Kasumi-1 (cell line): Measurements from ENCODE around the gene ZNF565.
"Not testable (repeated sequence)": the region's sequence is repeated elsewhere in the genome, so short reads cannot be mapped to it uniquely, and the experiment has no call there.

Experiments used
- DNase-seq, 2 experiments: peaks; one replicate each; lab custom pipeline; 2025; lab: John Stamatoyannopoulos, UW

Gene ZNF565

DNA sequence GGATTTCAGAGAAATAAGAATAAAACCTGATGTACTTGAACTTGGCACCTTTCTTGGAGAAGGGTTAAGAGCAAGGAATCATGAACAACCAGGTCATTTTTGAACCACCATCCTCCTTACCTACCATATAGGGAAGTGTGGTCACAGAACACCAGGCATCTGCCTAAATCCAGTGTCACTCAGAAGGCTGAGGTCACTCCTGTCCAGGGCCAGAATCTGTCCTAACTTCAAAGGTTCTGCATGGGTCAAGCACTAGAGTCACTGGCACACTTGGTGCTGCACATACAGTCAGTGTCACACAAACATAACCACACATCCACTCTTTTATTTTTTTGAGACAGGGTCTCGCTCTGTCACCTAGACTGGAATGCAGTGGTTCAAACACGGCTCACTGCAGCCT lies 1.6 kb downstream of the ZNF565 start:
- no peak for DNase-seq

DNA sequence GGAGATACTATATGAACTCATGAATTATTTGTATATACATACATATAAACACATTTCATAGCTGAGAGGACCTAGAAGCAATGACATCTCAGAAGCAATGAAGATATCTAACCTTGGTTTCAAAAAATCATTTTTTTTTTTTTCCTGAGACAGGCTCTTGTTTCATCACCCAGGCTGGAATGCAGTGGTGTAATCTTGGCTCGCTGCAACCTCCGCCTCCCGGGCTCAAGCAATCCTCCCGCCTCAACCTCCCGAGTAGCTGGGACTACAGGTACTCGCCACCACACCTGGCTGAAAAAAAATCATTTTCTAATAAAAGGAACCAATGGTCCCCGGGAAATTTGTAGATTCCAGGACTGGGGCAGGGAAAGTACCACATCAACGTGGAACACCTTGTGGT lies 4.0 kb downstream of the ZNF565 start:
- DNase-seq: no peak

DNA sequence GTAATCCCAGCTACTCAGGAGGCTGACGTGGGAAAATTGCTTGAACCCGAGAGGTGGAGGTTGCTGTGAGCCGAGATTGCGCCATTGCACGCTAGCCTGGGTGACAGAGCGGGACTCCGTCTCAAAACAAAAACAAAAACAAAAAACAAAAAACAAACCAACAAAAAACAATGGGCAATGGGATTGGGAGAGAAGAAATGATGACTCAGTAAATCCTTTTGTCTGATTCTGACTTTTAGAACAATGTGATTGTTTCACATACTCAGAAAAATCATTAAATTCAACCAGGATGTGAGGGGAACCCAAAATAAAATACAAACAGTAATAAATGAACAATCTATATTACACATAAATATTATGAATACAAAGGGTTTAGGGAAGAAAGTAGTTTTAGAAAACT lies 5.1 kb downstream of the ZNF565 start:
- no peak for DNase-seq

DNA sequence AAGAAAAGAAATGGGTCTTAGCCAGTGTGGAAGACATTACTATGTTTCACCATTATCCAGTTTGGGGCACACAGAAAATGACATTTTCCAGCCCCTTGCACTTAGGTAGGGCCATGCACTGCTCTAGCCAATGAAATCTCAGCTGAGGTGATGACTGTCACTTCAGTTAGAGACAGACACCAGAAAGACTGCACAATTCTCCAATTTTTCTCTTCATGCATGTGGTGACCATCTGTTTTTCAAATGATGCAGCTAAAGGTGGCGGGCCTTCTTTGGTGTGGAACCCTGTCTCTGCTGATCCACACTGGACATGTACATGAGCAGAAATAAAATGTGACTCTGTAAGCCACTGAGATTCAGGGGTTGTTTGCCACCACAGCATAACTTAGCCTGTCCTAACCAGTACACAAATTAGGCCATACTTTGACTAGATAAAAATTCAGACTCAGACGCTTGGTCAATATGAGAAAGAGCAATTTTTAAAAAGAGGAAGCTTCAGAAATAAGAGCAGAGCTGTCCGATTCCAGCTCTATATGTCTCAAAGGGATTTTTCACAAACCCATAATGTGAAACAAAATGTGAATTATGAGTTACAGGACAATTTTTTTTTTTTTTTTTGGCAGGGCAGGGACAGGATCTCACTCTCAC lies 6.7 kb downstream of the ZNF565 start:
- DNase-seq: no peak

DNA sequence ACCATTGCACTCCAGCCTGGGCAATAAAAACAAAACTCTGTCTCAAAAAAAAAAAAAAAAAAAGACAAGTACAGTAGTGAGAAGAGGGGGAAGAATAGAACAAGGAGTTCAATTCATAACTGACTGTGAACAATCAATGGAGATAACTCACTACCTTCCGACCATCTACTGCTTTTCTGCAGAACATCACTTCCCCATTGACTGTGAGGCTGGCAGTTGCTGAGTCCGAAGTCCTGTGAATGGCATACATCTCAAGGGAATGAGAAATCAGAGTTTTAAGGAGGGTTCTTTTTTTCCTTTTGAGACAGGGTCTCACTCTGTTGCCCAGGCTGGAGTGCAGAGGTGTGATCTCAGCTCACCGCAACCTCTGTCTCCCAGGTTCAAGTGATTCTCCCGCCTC lies 11.2 kb downstream of the ZNF565 start:
- no peak for DNase-seq

DNA sequence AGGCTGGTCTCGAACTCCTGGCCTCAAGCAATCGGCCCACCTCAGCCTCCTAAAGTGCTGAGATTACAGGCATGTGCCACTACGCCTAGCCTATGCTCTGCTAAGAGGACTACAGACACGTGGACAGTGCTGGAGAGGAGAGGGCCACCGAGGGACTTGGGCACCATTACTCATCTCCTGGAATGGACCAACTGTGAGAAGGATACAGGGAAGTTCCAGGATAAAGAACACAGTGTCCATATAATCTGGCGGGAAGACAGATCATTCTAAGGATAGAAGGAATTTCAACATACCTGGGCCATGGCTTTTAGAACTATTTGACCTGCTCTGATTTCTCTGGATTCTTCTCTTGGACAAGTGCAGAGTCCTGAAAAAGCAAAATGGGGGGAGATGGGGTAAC lies 12.8 kb downstream of the ZNF565 start:
- DNase-seq: no peak

DNA sequence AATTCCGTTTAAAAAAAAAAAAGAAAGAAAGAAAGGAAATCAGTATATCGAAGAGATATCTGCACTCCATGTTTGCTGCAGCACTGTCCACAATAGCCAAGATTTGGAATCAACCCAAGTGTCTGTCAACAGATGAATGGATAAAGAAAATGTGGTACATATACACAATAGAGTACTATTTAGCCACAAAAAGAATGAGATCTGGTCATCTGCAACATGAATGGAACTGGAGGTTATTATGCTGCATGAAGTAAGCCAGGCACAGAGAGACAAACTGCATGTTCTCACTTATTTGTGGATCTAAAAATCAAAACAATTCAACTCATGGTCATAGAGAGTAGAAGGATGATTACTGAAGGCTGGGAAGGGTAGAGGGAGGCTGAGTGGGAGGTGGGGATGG lies 16.3 kb downstream of the ZNF565 start:
- no peak for DNase-seq

DNA sequence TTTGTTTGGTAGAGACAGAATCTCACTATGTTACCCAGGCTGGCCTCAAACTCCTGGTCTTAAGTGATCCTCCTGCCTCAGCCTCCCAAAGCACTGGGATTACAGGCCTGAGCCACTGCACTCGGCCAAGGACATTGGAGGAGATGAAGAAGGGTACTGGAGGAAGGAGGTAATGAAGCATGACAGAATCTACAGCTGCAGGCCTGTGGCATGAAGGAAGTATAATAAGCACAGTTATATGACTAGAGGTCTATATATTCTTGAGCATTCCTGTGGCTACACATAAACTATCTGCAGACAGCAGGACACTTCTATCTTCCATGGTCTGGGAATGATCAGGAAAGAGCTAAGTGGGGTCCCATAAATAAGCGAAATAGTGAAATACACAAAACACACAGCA lies 18.2 kb downstream of the ZNF565 start:
- no peak for DNase-seq

DNA sequence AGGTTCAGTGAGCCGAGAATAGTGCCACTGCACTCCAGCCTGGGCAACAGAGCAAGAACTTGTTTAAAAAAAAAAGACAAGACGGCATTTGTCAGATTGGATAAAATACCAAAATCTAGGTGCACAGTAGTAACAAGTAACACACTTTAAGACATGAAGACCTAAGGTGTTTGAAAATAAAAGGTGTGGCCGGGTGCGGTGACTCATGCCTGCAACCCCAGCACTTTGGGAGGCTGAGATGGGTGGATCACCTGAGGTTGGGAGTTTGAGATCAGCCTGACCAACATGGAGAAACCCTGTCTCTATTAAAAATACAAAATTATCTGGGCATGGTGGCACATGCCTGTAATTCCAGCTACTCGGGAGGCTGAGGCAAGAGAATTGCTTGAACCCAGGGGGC lies 27.7 kb downstream of the ZNF565 start:
- not testable (repeated sequence) for DNase-seq

DNA sequence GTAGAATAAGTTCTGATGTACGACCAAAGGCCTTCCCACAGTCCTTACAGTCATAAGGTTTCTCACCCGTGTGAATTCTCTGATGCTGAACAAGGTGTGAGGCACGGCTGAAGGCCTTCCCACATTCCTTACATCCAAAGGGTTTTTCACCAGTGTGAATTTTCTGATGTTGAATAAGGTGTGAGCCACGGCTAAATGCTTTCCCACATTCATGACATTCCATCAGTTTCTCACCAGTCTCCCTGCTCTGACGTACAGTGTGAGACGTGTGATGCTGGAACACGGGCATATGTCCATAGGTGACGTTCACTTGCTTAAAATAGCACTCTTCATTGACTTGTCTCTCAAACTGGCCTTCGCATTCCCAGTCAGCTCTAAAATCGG lies 31.2 kb downstream of the ZNF565 start:
- no peak for DNase-seq

DNA sequence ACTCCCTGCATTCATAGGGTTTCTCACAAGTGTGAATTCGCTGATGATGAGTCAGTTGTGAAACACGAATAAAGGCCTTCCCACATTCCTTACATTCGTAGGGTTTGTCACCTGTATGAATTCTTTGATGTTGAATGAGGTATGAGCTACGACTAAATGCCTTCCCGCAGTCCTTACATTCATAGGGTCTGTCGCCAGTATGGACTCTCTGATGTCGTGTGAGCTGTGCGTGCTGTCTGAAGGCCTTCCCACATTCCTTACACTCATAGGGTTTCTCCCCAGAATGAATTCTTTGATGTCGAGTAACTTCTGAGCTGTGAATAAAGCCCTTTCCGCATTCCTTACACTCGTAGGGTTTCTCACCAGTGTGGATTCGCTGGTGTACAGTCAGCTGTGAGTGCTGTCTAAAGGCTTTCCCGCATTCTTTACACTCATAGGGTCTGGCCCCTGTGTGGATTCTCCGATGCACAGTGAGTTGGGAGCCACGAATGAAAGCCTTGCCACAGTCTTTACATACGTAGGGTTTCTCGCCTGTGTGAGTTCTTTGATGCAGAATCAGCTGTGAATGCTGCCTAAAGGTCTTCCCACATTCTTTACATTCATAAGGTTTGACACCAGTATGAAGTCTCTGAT lies 31.7 kb downstream of the ZNF565 start:
- no peak for DNase-seq

DNA sequence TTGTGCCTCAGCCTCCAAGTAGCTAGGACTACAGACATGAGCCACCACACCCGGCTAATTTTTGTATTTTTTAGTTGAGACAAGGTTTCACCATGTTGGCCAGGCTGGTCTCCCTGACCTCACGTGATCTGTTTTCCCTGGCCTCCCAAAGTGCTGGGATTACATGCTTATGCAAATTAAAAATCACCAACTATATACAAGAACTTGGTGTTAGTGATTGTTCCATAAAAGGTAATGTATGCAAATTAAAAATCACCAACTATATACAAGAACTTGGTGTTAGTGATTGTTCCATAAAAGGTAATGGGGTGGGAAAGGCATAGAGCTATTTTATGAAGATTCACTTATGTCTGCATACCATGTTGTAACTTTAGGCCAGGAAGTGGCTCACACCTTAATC lies 35.4 kb downstream of the ZNF565 start:
- not testable (repeated sequence) for DNase-seq

DNA sequence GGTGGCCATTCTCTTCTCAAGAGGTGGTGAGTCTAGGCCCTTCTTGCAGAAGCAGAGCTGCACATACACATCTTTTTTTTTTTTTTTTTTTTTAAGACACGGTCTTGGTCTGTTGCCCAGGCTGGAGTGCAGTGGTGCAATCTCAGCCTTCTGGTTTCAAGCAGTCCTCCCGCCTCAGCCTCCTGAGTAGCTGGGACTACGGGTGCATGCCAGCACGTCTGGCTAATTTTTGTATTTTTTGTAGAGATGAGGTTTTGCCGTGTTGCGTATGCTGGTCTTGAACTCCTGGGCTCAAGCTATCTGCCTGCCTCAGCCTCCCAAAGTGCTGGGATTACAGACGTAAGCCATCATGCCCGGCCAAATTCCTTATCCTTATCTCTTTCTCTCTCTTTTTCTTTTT lies 40.6 kb downstream of the ZNF565 start:
- not testable (repeated sequence) for DNase-seq

DNA sequence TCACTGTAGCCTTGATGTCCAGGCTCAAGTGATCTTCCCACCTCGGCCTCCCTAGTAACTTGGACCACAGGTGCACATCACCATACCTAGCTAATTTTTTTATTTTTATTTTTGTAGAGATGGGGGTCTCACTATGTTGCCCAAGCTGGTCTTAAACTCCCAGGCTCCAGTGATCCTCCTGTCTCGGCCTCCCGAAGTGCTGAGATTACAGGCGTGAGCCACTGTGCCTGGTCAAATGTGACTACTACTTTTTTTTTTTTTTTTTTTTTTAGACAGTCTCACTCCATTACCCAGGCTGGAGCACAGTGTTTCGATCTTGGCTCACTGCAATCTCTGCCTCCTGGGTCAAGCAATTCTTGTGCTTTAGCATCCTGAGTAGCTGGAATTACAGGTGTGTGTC lies 41.6 kb downstream of the ZNF565 start:
- no peak for DNase-seq

DNA sequence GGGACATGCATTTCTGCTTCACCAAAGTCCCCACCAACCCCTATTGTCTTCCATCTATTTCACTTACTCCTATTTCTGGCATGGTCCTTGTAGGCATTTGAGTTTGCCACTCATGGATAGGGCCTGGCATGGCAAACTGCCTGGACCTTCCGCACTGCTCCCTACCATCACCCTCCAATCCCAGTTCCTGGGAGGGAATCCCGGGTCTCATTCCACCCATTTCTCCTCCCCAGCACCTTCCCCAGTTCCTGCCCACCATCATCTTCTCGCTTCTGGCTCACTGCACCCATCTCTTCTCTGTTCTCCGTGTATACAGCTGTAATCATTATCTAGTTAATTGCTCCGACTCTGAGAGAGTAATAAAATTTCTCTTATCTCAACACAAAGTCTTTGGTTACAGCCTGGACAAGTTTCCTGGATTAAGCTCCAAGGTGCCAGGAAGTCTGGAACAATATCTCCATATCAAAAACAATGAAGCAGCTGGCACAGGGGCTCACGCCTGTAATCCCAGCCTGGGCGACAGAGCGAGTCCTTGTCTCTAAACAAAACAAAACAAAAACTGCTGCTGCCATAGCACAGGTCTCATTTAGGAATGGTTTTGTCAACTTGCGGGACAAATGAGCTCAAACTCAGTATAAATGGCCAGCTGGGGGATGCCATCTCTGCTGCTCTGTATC lies 45.2 kb downstream of the ZNF565 start:
- DNase-seq: no peak

DNA sequence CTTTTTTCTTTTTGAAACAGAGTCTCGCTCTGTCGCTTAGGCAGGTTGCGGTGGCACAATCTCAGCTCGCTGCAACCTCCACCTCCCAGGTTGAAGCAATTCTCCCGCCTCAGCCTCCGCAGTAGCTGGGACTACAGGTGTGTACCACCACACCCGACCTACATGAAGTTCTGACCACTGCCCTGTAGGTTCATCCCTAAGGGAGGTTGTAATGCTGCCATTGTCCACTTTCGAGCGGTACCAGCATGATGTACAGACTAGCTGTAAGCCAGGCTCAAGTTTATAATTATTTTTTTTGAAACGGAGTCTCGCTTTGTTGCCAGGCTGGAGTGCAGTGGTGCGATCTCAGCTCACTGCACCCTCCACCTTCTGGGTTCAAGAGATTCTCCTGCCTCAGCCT lies 50.7 kb downstream of the ZNF565 start:
- no peak for DNase-seq

DNA sequence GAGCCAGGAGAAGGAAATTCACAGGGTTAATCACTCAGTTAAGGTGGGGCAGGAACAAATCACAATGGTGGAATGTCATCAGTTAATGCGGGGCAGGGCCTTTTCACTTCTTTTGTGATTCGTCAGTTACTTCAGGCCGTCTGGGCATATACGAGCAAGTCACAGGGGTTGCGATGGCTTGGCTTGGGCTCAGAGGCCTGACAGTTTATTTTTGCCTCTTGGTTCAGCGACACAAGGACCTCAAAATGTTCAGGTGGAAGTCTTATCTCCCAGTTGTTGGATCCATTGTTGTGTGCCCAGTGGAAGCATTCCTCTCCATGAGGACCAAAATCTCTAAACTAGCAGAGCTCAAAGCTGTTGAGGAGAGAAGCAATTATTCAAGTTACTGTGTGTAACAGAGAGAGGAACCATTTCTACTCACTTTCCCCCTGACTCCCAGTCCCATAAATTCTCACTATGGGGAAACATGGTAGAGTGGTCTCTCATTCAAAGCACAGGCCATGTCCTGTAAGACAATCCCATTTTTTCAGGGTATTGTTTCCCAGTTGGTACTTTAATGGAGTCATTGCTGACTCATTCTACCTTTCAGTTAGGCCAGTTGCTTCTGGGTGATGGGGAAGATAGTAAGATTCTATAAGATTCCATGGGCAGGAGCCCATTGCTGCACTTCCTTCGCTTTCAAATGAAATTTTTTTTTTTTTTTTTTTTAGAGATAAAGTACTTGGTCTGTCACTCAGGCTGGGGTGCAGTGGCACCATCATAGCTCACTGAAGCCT lies 53.5 kb downstream of the ZNF565 start:
- DNase-seq: no peak

DNA sequence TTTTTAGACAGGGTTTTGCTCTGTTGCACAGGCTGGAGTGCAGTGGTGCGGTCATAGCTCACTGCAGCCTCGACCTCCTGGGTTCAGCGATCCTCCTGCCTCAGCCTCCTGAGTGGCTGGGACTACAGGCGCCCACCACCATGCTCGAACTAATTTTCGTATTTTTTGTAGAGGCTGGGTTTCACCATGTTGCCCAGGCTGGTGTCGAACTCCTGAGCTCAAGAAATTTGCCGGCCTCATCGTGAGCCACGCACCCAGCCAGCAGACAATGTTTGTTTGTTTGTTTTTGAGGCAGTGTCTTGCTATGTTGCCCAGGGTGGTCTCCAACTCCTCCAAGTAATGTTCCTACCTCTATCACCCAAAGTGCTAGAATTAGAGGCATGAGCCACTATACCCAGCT lies 61.3 kb downstream of the ZNF565 start:
- DNase-seq: no peak

DNA sequence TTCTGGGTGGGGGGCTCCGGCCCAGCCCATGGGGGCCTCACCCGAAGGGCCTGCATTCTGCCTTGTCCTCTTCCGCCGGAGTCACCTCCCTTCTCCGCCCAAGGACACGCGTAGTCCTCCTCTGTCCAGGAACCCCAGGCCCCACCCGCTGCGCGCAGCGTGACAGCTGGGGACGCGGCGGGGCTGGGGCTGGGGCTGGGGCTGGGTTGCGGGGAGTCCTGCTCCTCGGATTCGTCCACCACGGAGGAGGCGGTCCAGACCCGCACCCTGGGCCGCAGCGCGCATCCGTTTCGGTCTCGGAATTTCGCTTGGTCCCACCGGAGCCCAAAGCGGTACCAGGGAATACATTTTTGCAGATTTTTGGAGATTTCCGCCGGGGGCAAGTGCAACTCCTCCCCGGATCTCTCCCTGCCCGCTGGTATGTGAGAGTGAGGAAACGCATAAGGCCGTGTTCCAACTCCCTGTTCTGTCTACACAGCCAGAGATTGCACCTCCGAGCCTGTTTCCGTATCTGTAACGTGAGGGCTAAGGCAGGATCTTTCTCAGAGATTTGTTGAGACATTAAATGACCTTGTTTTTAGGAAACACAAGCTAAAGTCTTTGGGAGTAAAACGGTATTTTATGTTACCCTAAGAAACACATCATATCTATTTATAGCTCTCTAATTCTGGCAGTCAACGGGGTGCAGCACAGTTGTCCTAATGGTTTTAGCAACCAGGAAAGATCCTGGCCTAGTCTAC lies 61.9 kb downstream of the ZNF565 start, which contains the start of gene COX7A1:
Gene COX7A1 (minus strand): TSS at position 96 of the 740 bp plus-strand sequence. CDS start 40 bp downstream, at position 56.
- no peak for DNase-seq

DNA sequence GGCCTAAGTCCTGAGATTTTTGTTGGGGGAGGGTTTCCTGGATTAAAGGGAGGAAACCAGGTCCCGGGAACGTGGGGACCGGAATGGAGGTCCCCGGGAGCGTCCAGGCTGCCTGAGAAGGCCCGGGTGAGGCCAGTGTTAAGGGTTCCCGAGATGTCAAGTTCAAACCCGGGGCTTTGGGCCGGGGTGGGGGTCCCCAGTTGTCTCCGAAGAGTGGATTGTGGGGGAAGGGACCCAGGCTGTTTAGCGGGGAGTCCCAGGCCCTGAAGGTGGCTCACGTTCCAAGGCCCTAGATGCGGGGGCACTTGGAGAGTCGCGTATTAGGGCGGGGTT lies 62.5 kb downstream of the ZNF565 start:
- no peak for DNase-seq

DNA sequence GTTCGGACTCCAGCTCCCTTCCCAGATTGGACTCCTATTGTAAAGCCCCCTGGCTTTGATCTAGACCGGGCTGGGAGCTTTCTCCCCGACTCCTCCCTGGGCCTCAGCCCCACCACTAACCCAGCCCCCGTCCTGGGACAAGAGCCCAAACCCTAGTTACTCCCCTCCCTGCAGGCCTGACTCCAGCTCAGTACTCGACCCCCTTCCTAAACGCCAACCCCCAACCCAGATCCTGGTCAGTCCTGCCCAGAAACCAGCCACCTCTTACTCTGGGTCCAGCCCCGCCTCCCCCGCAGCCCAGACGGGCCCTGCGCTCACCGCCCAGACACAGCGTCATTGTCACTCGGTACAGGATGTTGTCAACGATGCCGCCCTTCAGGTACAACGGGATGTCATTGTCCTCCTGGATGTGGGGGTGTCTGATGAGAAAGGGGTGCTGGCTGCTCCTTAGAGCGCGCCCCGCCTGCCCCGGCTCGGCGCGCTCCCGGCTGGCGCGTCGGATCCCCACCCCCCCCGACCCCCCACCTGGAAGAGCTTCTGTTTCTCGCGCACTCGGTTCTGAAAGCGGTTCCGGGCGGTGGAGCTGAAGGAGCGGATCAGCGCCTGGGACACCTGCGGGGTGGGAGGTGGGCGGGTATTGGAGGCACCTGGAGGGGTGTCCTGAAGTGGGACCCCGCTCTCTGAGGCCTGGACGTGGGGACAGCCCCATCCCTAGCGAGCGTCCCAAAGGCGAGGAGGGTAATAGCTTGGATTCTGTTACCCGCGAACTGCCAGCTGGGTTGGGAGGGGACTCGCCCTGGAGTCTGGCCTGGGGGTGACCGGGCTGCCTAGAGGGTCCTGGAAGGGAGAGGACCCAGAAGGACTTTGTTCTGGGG lies 63.1 kb downstream of the ZNF565 start:
- DNase-seq: no peak
